ENCODE results near the gene FERD3L. TPM values are rescaled to one million over a fixed set of nuclear protein-coding genes. Genes with fewer than 3 reads are reported as not detected.

Gene FERD3L
- total RNA-seq, 2 donors from 2014 or later: not detected

- H3K27me3 ChIP-seq (replicated peaks; ENCODE audit: insufficient read depth): no peaks in the 10 kb centered on the region
- ATAC-seq (ENCODE audit: insufficient number of reproducible peaks, low FRiP score, low read depth): no peak
- TF ChIP-seq CTCF (IDR thresholded peaks at IDR 0.05): no peak
- H3K36me3 ChIP-seq: no peaks in the 10 kb centered on the region
- no peaks in the 10 kb centered on the region for H3K9me3 ChIP-seq
- DNase-seq (ENCODE audit: low spot score): no peak
- peak overlapping the region; percentile 16 to 70 for H3K27ac ChIP-seq
- H3K4me1 ChIP-seq (ENCODE audit: control insufficient read depth in 1 of 2, low read depth in 2 of 2): peaks cover 13 to 28% of the 10 kb centered on the region in 2 donors
- H3K4me3 ChIP-seq: peak overlapping the region; percentile 76
Observed at GRCh38 chr7:19109000-19109946, 35.9 kb downstream of the FERD3L start.

GRCh38 chr7:19107356-19108146 lies 37.7 kb downstream of the FERD3L start:
- H3K27me3 ChIP-seq (replicated peaks; ENCODE audit: insufficient read depth): no peaks in the 10 kb centered on the region
- peak overlapping the region; percentile 76 for H3K4me3 ChIP-seq
- no peaks in the 10 kb centered on the region for H3K9me3 ChIP-seq
- no peaks in the 10 kb centered on the region for H3K36me3 ChIP-seq
- ATAC-seq (ENCODE audit: insufficient number of reproducible peaks, low FRiP score, low read depth) (peak; percentile 56), DNase-seq (ENCODE audit: low spot score) (no peak)
- peak overlapping the region; percentile 70 to 77 for H3K27ac ChIP-seq
- H3K4me1 ChIP-seq (ENCODE audit: control insufficient read depth in 1 of 2, low read depth in 2 of 2): peaks cover 6 to 14% of the 10 kb centered on the region in 2 donors
- no peak for TF ChIP-seq CTCF (IDR thresholded peaks at IDR 0.05)

- peaks cover 6 to 13% of the 10 kb centered on the region in 2 donors for H3K4me1 ChIP-seq (ENCODE audit: control insufficient read depth in 1 of 2, low read depth in 2 of 2)
- H3K27me3 ChIP-seq (replicated peaks; ENCODE audit: insufficient read depth): no peaks in the 10 kb centered on the region
- DNase-seq (ENCODE audit: low spot score) (no peak), ATAC-seq (ENCODE audit: insufficient number of reproducible peaks, low FRiP score, low read depth) (no peak)
- H3K27ac ChIP-seq: peak overlapping the region; percentile 70 to 77
- H3K9me3 ChIP-seq: no peaks in the 10 kb centered on the region
- no peak for TF ChIP-seq CTCF (IDR thresholded peaks at IDR 0.05)
- no peaks in the 10 kb centered on the region for H3K36me3 ChIP-seq
- peak overlapping the region; percentile 76 for H3K4me3 ChIP-seq
Observed at GRCh38 chr7:19107081-19107355, 38.2 kb downstream of the FERD3L start.

- DNase-seq (ENCODE audit: low spot score) (no peak), ATAC-seq (ENCODE audit: insufficient number of reproducible peaks, low FRiP score, low read depth) (no peak)
- no peaks in the 10 kb centered on the region for H3K27me3 ChIP-seq (replicated peaks; ENCODE audit: insufficient read depth)
- H3K9me3 ChIP-seq: no peaks in the 10 kb centered on the region
- peak overlapping the region; percentile 76 for H3K4me3 ChIP-seq
- peak overlapping the region in 1 of 2 donors; percentile 77 for H3K27ac ChIP-seq
- H3K4me1 ChIP-seq (ENCODE audit: control insufficient read depth in 1 of 2, low read depth in 2 of 2): peaks cover 3 to 8% of the 10 kb centered on the region in 2 donors
- H3K36me3 ChIP-seq: no peaks in the 10 kb centered on the region
- TF ChIP-seq CTCF (IDR thresholded peaks at IDR 0.05): no peak
Observed at GRCh38 chr7:19106241-19107080, 38.8 kb downstream of the FERD3L start.
